HG03575 (cell line): ENCODE results near the gene NKD2.

ENCODE experiments used
- ATAC-seq: cut with Tn5 transposase; IDR thresholded peaks from one replicate; pipeline ENCODE4 v1.9.1; 2021; ENCODE audit not compliant: unreplicated experiment, insufficient number of reproducible peaks, low FRiP score; ENCODE audit errors: extremely low read depth

Gene NKD2

DNA sequence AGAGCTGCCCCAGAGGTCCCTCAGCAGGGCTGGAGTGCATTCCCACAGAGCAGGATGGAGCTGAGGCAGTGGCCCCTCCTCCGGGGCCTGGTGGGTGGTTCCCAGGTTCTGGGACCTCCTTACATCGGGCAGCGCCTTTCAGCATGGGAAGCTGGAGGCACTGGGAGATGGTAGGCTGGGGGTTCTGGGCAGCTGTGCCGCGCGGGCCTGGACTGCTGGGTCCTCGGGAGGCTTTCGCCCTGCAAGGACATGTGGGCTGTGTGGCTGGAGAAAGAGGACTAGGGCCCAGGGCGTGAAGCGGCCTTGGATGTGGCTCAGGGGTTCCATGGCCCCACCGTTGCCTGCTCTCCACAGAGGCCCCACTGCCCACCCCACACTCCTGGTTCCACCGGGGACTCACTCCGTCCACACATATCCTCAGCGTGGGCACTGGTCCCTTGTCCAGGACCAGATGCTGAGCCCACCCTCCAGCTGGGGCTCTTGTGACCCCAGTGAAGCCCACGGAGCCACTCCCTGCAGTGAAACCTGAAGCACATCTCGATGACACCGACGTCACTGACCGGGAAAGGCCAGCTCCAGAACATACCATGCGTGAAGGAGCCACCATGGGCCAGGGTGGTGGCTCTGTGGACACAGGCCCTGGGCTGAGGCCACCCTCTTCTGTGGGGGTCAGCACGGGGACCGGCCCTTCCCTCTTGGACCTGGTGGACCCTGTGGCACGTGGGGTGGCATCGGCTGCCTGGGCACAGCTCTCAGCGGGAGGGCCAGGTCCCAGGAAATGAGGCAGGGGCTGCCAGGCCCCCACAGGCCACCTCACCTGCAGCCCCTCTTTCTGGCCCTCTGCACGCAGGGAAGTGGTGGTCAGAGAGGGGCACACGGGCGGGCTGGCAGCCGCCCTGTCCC lies 31.5 kb upstream of the NKD2 start:
- ATAC-seq: no peak

DNA sequence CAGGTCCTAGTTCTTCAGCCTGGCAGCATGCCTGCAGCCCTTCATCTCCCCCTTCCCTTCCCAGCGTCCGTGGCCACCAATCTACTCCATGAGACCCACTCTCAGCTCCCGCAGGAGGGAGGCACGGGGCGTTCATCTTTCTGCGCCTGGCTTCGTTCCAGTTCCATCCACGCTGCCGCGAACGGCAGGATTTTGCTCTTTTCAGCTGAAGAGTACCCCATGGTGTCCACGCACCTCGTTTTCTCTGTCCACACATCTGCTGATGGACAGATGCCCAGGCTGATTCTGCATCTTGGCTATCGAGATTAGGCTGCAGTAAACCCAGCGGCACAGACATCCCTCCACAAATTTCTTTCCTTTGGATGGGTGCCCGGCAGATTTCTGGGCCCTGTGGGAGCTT lies 30.5 kb upstream of the NKD2 start:
- ATAC-seq: no peak

DNA sequence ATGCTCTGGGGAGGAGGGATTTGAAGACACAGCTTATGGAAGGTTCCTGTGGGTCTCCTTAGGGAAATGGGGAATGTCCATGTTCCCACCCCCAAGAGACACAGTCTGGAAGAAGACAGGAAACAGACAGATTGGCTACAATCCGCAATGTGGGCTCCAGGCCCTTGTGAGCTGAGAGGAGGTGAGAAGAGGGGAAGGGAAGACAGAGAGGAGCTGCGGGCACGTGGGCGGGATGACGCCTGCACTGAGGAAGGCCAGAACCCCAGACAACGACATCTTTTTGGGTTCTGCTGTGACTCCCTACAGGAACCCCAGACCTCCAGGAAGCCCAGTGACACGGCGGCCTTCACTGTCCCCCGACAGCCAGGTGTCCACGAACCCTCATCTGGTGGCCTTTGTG lies 29.9 kb upstream of the NKD2 start:
- ATAC-seq: no peak

DNA sequence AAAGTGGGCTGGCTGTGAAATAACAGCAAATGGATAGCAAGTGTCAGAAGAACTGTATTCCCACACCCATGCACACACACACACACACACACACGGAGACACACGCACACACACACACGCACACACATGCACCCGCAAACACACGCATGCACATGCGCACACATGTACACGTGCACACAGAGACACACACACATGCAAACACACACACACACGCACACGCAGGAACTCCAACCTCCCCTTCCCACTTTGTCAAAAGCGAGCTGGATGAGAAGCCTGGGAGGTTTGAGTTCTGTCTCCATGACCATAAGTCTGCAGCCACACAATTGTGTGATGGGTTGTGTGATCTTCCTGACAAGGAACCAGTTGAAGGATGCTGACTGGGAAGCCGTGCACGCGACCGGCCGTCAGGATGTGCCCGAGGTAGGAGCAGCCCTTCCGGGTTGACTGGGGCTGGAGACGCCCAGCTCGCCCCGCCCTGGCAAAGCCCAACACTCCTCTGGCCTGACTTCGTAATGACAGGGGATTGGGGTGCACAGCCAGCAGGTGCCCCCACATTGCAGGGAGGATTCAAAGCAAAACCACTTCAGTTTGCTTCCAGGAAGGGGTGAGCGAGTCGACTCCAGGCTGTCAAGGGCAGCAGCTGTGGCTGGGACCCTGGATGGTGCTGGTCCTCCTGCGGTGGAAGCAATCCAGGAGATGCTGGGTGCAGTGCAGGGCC lies 29.3 kb upstream of the NKD2 start:
- no peak for ATAC-seq

DNA sequence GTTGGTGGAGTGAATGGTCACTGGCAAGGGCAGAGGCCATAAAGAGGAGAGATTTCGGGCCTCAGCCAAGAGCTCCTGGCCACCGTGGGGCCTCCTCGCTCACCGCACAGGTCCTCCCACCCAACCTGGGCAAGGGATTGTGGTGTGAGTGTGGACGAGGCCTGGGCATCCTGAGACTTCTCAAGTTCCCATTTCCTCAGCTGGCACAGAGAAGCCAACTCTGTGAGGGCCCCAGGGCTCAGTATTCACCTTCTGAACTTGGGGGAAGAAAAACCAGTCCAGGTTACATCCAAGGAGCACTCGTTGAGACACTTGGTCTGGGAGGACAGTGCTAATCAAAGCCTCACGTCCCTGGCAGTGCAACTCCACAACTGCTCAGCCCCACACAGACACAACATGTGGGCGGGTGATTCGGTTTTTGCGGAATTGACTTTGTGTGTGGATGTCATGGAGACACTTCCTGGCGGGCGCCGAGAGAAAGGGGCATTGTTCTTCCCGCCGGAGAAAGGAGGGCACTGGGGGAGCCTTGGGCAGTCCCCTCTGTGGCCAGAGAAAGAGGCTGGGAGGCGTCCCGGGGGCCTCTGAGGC lies 28.5 kb upstream of the NKD2 start:
- no peak for ATAC-seq

DNA sequence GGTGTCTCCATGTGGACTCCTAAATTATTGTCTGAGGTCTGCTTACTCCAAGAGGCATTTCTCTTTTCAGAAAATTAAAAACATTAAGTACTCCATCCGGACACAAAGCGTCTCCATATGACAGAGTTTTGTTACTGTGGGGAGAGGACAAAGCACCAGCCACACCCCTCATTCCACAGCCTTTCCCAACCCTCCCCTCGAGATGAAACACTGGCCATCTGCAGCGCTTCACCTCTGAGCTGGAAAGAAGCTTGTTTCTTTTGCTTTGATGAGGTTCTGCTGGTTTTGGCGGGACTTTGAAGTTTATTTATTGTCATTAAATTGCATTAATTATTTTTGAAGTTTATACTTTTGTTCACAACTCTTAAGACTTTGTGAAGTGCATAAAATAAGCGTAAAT lies 27.6 kb upstream of the NKD2 start:
- no peak for ATAC-seq

DNA sequence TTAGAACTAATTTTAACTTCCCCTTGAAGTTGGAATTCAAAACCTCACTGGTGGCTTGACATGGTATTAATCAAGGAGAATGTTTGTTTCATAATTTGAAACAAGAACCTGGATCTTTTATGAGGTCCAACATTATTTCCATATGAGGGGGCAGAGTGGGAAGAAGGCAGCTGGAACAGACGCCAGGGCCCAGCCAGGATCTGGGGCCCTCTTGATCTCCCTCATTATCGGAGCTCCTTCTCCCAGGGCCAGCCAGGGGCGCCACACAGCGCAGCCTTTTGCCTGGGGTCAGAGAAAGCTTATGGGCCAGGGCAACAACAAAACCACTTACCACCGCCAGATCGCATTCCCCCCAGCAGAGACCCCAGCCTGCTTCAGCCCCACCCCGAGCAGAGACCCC lies 27.1 kb upstream of the NKD2 start:
- ATAC-seq: no peak

DNA sequence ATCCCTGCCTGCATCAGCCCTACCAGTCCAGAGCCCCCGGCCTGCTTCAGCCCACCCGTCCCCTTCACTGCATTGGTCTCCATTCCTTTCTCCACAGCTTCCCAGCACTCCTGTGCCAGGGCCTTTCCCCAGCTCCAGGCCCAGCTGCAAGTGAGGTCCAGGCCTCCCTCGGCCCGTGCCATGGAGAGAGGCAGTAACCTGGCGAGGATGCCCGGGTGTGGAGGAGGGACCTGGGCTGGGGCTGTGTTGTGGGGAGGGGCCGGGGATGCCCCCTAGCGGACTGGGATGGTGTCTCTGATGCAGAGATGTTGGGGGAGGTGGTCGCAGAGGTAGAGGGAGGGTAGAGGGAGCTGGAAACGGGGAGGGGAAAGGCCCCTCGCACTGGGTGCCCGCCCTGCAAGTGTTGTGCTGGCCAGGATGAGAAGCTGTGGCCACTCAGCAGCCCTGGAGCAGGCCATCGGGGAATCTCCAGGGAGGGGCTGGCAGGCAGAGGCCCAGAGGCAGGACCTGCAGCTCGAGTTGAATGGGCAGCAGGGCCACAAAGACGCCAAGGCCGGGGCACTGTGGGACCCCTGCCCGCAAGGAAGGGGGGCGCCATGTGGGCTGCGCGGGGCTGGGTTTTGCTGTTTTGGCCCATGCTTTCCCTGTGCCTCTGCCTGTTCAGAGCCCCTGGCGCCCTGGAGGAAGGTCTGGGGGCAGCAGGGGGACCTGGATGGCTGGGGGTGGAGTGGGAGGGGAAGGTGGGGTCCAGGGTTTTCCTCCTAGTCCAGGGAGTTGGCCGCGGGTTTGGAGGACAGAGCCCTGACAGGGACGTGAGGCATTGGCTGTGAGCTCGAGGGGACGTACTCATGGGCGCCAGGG lies 26.0 kb upstream of the NKD2 start:
- no peak for ATAC-seq

DNA sequence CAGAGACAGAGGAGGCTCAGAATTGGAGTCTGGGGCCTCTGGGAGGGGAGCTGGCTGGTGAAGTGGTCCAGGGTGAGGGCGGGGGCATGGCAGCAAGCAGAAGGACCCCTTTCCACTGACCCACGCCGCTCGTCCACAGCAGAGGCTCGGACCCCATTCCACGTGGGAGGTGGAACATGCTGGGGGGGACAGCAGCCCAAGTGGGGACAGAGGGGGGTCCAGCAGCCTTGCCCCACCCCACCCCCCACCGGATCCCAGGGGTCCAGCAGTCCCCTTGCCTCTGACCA lies 25.4 kb upstream of the NKD2 start:
- ATAC-seq: no peak

DNA sequence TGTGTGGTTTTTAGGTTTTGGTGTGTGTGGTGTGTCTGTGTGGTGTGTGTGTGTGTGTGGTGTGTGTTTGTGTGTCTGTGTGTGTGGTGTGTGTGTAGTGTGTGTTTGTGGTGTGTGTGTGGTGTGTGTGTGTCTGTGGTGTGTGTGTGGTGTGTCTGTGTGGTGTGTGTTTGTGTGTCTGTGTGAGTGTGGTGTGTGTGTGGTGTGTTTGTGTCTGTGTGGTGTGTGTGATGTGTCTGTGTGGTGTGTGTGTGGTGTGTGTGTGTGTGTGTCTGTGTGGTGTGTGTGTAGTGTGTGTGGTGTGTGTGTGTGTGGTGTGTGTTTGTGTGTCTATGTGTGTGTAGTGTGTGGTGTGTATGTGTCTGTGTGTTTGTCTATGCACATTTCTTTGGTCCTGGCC lies 25.0 kb upstream of the NKD2 start:
- ATAC-seq: no peak

DNA sequence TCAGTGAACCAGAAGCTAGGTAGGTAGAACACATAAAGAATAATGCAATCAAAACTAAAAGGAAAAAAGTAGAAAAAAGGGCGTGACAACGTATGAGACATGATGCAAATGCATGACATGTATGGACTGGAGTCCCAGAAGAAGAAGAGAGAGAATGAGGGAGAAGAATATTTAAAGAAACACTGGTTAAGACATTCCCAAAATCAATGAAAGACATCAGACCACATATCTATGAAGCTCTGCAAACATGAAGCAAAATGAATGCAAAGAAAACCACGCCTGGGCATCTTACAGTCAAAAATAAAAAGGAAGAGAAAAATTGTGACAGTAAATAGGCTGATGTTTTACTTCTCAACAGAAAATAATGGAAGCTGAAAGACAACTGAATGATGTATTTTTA lies 23.8 kb upstream of the NKD2 start:
- ATAC-seq: no peak

DNA sequence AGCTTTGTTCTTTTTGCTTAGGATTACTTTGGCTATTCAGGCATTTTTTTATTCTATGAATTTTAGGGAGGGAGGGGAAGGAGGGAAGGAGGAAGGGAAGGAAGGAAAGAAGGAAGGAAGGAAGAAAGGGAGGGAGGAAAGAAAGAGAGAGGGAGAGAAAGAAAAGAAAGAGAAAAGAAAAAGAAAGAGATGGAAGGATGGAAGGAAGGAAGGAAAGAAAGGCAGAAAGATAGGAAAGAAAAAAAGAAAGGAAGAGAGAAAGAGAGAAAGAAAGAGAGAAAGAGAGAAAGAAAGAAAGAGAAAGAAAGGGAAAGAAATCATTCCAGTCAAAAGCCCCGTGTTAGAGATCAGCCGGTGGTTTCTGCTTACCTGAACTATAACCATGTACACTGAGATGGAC lies 20.8 kb upstream of the NKD2 start:
- no peak for ATAC-seq

DNA sequence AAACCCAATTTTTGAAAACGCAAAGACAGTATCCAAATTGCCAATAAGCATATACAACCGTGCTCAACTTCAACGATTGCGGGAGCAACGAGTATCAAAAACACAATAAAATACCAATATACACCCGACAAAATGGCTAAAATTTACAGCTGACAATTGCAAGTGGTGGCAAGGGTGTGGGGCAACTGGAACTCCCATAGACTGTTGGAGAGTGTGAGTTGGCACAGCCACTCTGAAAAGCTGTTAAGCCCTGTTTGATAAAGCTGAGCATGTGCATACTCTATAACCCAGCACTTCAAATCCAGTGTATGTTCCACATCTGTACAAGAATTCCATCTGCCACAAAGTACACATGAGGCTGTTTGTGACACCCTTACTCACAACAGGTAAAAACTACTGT lies 20.3 kb upstream of the NKD2 start:
- no peak for ATAC-seq

DNA sequence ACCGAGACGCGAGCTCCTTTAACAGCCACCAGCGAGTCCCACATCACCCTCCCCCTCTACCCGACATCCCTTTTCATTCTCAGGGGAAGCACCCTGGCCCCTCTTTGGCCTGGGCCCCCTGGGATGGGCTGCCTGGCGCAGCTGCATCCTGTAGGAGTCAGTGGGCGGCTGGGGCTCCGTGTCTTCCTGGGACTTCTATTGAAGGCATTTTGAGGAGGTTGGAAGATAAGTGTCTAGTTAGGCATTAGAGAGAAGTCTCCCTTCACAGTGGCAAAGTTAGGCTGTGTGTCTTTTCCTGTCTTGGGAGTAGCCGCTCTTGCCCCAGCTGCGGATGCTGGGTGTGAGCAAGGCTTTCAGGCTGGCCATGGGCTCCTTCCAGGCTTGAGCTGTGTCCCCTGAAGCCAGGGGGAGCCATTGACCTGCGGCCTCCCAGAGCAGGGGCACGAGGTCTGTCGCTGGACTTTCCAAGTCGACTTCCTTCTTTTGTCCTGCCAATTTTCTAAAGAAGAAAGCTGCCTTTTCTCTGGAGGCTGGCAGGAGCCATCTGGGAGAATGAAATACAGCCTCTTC lies 18.6 kb upstream of the NKD2 start:
- ATAC-seq: no peak

DNA sequence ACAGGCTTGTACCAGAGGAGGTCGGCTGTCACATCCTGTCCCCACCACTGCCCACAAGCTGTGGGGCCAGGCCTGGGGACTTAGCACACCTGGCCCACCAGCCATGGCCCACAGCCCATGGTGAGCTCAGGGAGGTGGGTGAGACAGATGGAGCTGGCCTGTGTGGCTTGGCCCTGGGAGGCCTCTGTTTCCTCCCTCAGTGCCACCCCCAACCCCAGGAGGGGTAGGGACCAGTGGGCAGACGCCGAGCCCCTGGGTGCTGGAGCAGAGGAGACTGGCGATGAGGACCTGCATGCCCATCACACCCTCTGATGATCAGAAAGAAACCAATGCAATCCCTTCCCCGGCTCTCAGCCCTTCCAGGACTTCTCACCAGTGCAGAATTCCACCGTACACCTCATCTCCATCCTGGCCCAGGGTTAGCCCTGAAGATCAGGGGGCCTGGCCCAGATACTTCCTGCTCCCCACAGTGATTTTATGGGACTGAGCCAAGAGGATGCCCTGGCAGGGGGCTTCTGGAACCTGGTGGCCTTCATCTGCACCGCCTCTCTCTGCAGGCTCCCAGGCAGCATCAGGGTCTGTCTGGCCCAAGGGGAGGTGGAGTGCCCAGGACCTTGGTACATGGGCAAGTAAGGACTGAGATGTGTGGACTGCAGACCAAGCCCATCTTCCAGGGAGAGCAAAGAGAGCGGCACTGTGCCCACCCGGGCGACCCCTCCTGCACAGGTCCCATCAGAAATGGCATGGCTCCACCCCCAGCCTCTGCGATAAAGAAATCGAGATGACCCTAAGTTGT lies 16.9 kb upstream of the NKD2 start:
- ATAC-seq: no peak

DNA sequence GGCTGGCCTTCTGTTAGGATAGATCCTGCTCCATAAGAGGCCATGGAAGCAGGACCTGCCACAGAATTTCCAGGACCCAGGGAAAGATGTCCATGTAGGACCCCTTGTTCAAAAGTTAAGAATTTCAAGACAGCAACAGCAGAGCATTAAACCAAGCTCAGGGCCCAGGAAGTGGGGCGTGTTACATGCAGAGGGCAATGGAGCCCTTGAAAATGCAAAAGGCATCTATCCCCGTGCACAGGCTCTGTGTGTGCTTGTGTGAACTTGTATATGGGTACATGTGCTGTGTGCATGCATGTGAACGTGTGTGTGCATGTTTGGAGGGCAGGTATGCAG lies 14.4 kb upstream of the NKD2 start:
- ATAC-seq: no peak

DNA sequence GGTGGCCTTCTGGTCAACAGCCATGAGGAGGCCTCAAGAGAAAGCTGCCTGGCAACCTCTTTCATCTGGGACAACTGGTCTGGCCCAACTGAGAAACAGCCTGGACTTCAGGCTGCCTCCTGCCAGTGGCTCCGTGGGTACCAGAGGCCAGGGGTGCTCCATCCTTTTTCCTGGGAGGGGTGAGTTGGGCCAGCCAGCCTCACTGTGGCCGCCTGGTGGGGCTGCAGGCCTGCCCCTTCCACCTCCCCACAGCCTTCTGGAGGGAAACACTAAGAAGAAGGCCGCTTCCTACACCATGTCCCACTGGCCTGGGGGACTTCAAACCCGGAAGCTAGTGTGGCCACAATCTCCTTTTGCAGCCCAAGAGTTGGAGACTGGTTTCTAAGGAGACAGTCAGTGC lies 13.8 kb upstream of the NKD2 start:
- no peak for ATAC-seq

DNA sequence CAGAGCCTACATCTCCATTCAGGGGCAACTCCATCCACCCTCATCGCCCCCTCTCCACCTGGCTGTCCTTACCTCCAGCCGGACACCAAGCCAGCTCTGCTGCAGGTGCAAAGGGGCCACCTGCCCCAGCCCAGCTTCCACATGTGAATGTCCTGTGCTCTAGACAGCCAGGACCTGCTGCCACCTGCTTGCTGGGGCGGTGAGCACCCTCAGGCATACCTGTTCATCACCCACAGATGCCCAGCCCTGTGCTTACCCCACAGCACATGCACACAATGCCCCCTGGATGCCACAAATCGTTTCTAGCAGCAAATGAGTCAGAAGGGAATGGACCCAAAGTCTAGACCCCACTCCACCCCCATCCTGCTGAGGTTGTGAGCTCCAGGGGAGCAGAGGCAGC lies 13.3 kb upstream of the NKD2 start:
- ATAC-seq: no peak
